Ovary (tissue), 9 donors: Measurements from ENCODE around the gene SLC1A2. TPM values are rescaled to one million over a fixed set of nuclear protein-coding genes. Genes with fewer than 3 reads are reported as not detected.

Experiments
- DNase-seq, 5 donors: peaks; one replicate each; pipeline ENCODE4 v3.0.0-alpha.2; 2019 to 2020
- H3K27ac ChIP-seq, 2 donors: fragments of 200-600 bp; one replicate each; pipeline versions ENCODE4 v1.5.1 to v1.8.0; 2019 to 2022
- H3K27me3 ChIP-seq: fragments of 200-600 bp; one replicate; pipeline ENCODE4 v1.8.0; 2022
- H3K36me3 ChIP-seq: fragments of 200-600 bp; sonication (generic); one replicate; pipeline ENCODE4 v1.5.1; 2019
- H3K4me1 ChIP-seq: one replicate; pipeline ENCODE4 v1.8.1; 2013; ENCODE audit warnings: mild to moderate bottlenecking, moderate library complexity; ENCODE audit not compliant: insufficient read depth
- H3K4me3 ChIP-seq: fragments of 200-600 bp; sonication (generic); one replicate; pipeline ENCODE4 v1.5.1; 2017
- H3K9me3 ChIP-seq, 2 donors: fragments of 200-600 bp in 1 of 2; sonication (generic) in 1 of 2; one replicate each; pipeline versions ENCODE4 v1.5.1 to v1.8.1; 2013 to 2019; ENCODE audit warnings: mild to moderate bottlenecking in 1 of 2, moderate library complexity in 1 of 2
- CTCF ChIP-seq, 3 donors: fragments of 450-650 bp in 2 of 3; fragments of 200-600 bp in 1 of 3; IDR thresholded peaks; one replicate each; pipeline versions ENCODE4 v1.5.1 to v1.8.0; 2016 to 2022; ENCODE audit warnings: antibody characterized with exemption in 3 of 3, mild to moderate bottlenecking in 1 of 3
- EP300 ChIP-seq: sonication (generic); formaldehyde crosslinking; IDR thresholded peaks from one replicate; pipeline ENCODE4 v1.6.1; 2017; ENCODE audit warnings: antibody characterized with exemption
- POLR2A ChIP-seq: fragments of 450-650 bp; IDR thresholded peaks from one replicate; pipeline ENCODE4 v1.6.1; 2017; ENCODE audit warnings: antibody characterized with exemption, mild to moderate bottlenecking, moderate library complexity
- WGBS, 3 donors: extraction: QIAGEN DNeasy Blood & Tissue Kit in 1 of 3; methylation state at CpG; one replicate each; pipeline versions ENCODE4 v1.1.5 to v1.1.7; 2013 to 2017; 5-methylcytosine and 5-hydroxymethylcytosine counted together
- intact Hi-C, 4 donors: fragments of 100-400 bp; cut with DNase I; formaldehyde crosslinking; loops; one replicate each; pipeline versions ENCODE4 v1.11.0 to v1.15.1; 2022 to 2023
- polyA plus RNA-seq, 2 donors: library from polyadenylated mRNA; stranded (reverse); fragments of 200-250 nt in 1 of 2; fragments of 350-450 nt in 1 of 2; fragmentation: Illumina TruSeq in 1 of 2; extraction: RNeasy Lipid Tissue Mini Kit (QIAGEN cat#74804) in 1 of 2; gene quantifications; one replicate each; pipeline ENCODE4 v1.2.3, GENCODE V29; 2013 to 2014
- total RNA-seq, 7 donors: library from RNA; depleted of rRNA in 2 of 7; stranded (reverse); fragments of >200 nt in 2 of 7; fragmentation: NEBNext Ultra II Directional in 3 of 7; extraction: Animal tissue kit (Norgen Biotek cat#: 25700) in 3 of 7; gene quantifications; one replicate each; pipeline versions ENCODE4 v1.1.0 to v1.2.4, GENCODE V29; 2016 to 2023
- donor health status: DM: no; HTN: no; CAD: no; lungs with moderate emphysema.
- donor health status: DM: no; HTN: no; CAD: no.
- donor health status: Bipolar disorder and iron deficiency.
- donor health status: DM: yes; HTN: yes; CAD: no.
- donor health status: DM: no; HTN: no; CAD: no.
- donor health status: DM: yes; HTN: yes; CAD: no.

Gene SLC1A2
- total and polyA plus RNA-seq, 9 donors = 0.02 to 0.80 (median 0.15) TPM

GRCh38 chr11:35349897-35350296 lies 69.5 kb downstream of the SLC1A2 start:
- DNase-seq = no peak
- Histone ChIP-seq H3K36me3 (no peaks in the 10 kb centered on the region), H3K27ac (no peak overlapping the region), H3K27me3 (no peaks in the 10 kb centered on the region), H3K9me3 (no peaks in the 10 kb centered on the region), H3K4me3 (no peak overlapping the region), H3K4me1 (no peaks in the 10 kb centered on the region)
- intact Hi-C loops = no loop called here
- TF ChIP-seq CTCF (IDR thresholded peaks at IDR 0.05) = no peak
- no peak for TF ChIP-seq EP300
- TF ChIP-seq POLR2A = no peak
- WGBS, 3 donors = 94 to 97% (median 97%) methylated on average over 4 of the region's 4 CpGs

- no peaks in the 10 kb centered on the region for H3K36me3 ChIP-seq
- 89 to 92% (median 91%) methylated on average over 10 of the region's 10 CpGs for WGBS, 3 donors
- no peak overlapping the region for H3K4me3 ChIP-seq
- no peaks in the 10 kb centered on the region for H3K4me1 ChIP-seq
- H3K27me3 ChIP-seq = no peaks in the 10 kb centered on the region
- intact Hi-C loops = no loop called here
- no peaks in the 10 kb centered on the region for H3K9me3 ChIP-seq
- H3K27ac ChIP-seq = no peak overlapping the region
- DNase-seq = no peak
- TF ChIP-seq EP300 = no peak
- no peak for TF ChIP-seq POLR2A
- no peak for TF ChIP-seq CTCF (IDR thresholded peaks at IDR 0.05)
These were observed 70.3 kb downstream of the SLC1A2 start for GRCh38 chr11:35348898-35349687.

- no peak for DNase-seq
- no peaks in the 10 kb centered on the region for H3K27me3 ChIP-seq
- H3K36me3 ChIP-seq = no peaks in the 10 kb centered on the region
- H3K9me3 ChIP-seq = no peaks in the 10 kb centered on the region
- H3K4me3 ChIP-seq = no peak overlapping the region
- TF ChIP-seq CTCF (IDR thresholded peaks at IDR 0.05) = no peak
- no peak for TF ChIP-seq EP300
- no peak for TF ChIP-seq POLR2A
- intact Hi-C loops = no loop called here
- H3K27ac ChIP-seq = no peak overlapping the region
- WGBS, 3 donors = 88 to 93% (median 92%) methylated on average over 1 of the region's 1 CpG
- no peaks in the 10 kb centered on the region for H3K4me1 ChIP-seq
These were observed 71.4 kb downstream of the SLC1A2 start for GRCh38 chr11:35347921-35348331.

- Histone ChIP-seq H3K27me3 (no peaks in the 10 kb centered on the region), H3K27ac (no peak overlapping the region), H3K4me1 (no peaks in the 10 kb centered on the region), H3K36me3 (no peaks in the 10 kb centered on the region), H3K9me3 (no peaks in the 10 kb centered on the region), H3K4me3 (no peak overlapping the region)
- intact Hi-C loops = no loop called here
- TF ChIP-seq POLR2A = no peak
- TF ChIP-seq EP300 = no peak
- no peak for TF ChIP-seq CTCF (IDR thresholded peaks at IDR 0.05)
- 53 to 73% (median 68%) methylated on average over 6 of the region's 6 CpGs for WGBS, 3 donors
- DNase-seq = no peak
These were observed 72.0 kb downstream of the SLC1A2 start for GRCh38 chr11:35347173-35347878.
